GM11168 (cell line): ENCODE results near the gene RSBN1L.

Experiments
- in situ Hi-C: fragments of 300-500 bp; cut with MboI; formaldehyde crosslinking; loops from one replicate; pipeline ENCODE4 v1.12.0; 2022; ENCODE audit warnings: low sequenced_read_pairs; ENCODE audit not compliant: unreplicated experiment

Gene RSBN1L

DNA sequence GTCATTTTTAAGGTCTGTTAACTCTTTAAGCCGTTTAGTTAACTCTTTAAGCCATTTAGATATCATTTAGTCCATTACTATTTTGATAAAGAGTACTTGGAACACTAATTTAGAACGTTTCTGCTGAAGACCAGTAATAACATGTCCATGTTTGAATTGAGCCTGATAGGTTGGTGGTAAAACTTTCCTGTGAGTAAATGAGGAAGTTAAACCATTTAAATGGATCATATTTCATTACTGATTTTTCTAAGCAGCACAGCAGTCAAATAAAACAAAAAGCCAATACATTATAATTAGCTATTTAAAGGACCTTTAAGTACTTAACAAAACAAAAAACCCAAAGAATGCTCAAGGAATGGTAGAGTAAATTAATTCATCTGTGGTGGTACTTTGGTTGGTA, 131.7 kb downstream of the RSBN1L start:
- in situ Hi-C loops: no loop called here

DNA sequence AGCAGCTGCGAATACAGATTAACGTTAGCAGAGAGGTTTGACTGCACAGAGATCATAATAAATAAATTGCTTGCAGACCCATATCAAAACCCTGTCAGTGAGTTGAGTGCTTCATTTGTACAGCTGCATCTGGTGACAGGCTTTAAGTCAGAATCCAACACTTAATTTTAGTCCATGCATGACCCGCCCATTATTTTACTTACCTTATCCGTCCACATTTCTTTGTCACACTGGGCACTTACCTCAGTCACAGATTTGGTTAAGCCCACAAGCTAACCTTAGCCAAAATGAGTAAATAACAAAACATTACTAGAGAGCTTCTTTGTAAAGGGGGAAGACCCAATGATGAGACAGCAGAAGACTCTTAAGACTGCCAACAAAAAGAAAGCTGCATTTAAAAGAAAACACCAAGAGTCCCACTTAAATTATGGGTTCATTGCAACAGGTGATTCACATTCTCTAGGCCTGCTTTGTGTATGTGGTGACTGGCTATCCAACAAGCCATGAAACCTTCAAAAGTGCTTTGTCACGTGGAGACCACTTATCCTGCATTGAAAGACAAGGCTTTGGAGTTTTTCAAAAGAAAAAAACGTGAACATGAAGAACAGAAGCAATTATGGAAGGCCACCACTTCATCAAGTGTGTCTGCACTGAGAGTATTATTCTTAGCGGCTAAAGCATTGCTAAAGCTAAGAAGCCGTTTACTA, 134.5 kb downstream of the RSBN1L start:
- in situ Hi-C loops: no loop called here

GRCh38 chr7:77831481-77831880, 135.2 kb downstream of the RSBN1L start:
- in situ Hi-C loops: no loop called here

GRCh38 chr7:77831953-77832352, 135.7 kb downstream of the RSBN1L start:
- in situ Hi-C loops: no loop called here
